OCI-LY7 (cell line): Measurements from ENCODE around the gene AKT1. TPM values are rescaled to one million over a fixed set of nuclear protein-coding genes. Genes with fewer than 3 reads are reported as not detected.

Experiments used
- BruUV-seq: library from RNA; stranded (reverse); fragments of 400-500 nt; replicated peaks from 2 replicates; lab custom pipeline; 2021; lab: Mats Ljungman, UMichigan
- CTCF ChIA-PET: fragments of 300-600 bp; sonication (Branson Sonifier 250); formaldehyde crosslinking; loops from one replicate; lab custom pipeline; 2022; ENCODE audit warnings: antibody characterized with exemption; ENCODE audit not compliant: unreplicated experiment; lab: Charles Lee
- POLR2A ChIA-PET: fragments of 300-600 bp; sonication (Branson Sonifier 250); formaldehyde crosslinking; loops from one replicate; lab custom pipeline; 2022; ENCODE audit warnings: antibody characterized with exemption; lab: Charles Lee
- DNase-seq: peaks from one replicate; pipeline ENCODE4 v3.0.0-alpha.2; 2015; ENCODE audit warnings: low spot score
- H2AFZ ChIP-seq: fragments of 200-600 bp; sonication (generic), shearing (Covaris generic); 2 replicates; pipeline ENCODE4 v1.6.1; 2014; ENCODE audit warnings: mild to moderate bottlenecking, antibody characterized with exemption, low read length, moderate library complexity
- H3K27ac ChIP-seq: fragments of 200-600 bp; sonication (generic); 2 replicates; pipeline ENCODE4 v1.5.1; 2014; ENCODE audit warnings: mixed run types, low read depth, mild to moderate bottlenecking, moderate library complexity, low read length, inconsistent platforms; ENCODE audit not compliant: poor library complexity, severe bottlenecking
- H3K36me3 ChIP-seq: fragments of 200-600 bp; sonication (generic); 2 replicates; pipeline ENCODE4 v1.6.1; 2014; ENCODE audit warnings: mild to moderate bottlenecking, antibody characterized with exemption, low read length, moderate library complexity, mixed read lengths; ENCODE audit not compliant: insufficient read depth
- H3K4me1 ChIP-seq: fragments of 200-600 bp; sonication (generic); 2 replicates; pipeline ENCODE4 v1.5.1; 2014; ENCODE audit warnings: mild to moderate bottlenecking, low read length; ENCODE audit not compliant: insufficient read depth, poor library complexity, severe bottlenecking
- H3K4me2 ChIP-seq: fragments of 200-600 bp; sonication (generic); 2 replicates; pipeline ENCODE4 v1.6.1; 2014; ENCODE audit warnings: mild to moderate bottlenecking, low read length
- H3K4me3 ChIP-seq: fragments of 200-600 bp; sonication (generic); 2 replicates; pipeline ENCODE4 v1.5.1; 2014; ENCODE audit warnings: mild to moderate bottlenecking, low read depth, low read length; ENCODE audit not compliant: poor library complexity, severe bottlenecking
- H3K79me2 ChIP-seq: fragments of 200-600 bp; sonication (generic); 2 replicates; pipeline ENCODE4 v1.6.1; 2016; ENCODE audit warnings: low read depth, mild to moderate bottlenecking, low read length, moderate library complexity, mixed read lengths; ENCODE audit not compliant: insufficient read depth
- H3K9me2 ChIP-seq: fragments of 200-600 bp; sonication (generic); 2 replicates; pipeline ENCODE4 v1.6.1; 2016; ENCODE audit warnings: mild to moderate bottlenecking, low read length, mixed read lengths; ENCODE audit not compliant: insufficient read depth
- H3K9me3 ChIP-seq: fragments of 200-600 bp; sonication (generic); 2 replicates; pipeline ENCODE4 v1.6.1; 2014; ENCODE audit warnings: mild to moderate bottlenecking, mixed run types, low read length, mixed read lengths
- H4K20me1 ChIP-seq: fragments of 200-600 bp; sonication (generic); 2 replicates; pipeline ENCODE4 v1.6.1; 2014; ENCODE audit warnings: mild to moderate bottlenecking, antibody characterized with exemption, low read length, moderate library complexity, mixed read lengths; ENCODE audit not compliant: insufficient read depth
- CTCF ChIP-seq: fragments of 200-600 bp; sonication (generic); conservative IDR thresholded peaks from 2 replicates; pipeline ENCODE4 v1.5.1; 2014; ENCODE audit warnings: mild to moderate bottlenecking, antibody characterized with exemption, low read length, moderate library complexity, mixed read lengths
- EZH2phosphoT487 ChIP-seq: fragments of 200-600 bp; sonication (generic); IDR thresholded peaks from 2 replicates; pipeline ENCODE4 v1.6.1; 2018; ENCODE audit warnings: low read depth, borderline replicate concordance, mild to moderate bottlenecking, mixed run types, antibody characterized with exemption, low read length, moderate library complexity, mixed read lengths
- intact Hi-C: fragments of 100-400 bp; cut with micrococcal nuclease; formaldehyde crosslinking; loops from one replicate; pipeline ENCODE4 v1.10.0; 2022; ENCODE audit not compliant: unreplicated experiment
- total RNA-seq, 2 experiments: library from RNA; depleted of rRNA in 1 of 2; stranded (reverse); fragments of >200 nt in 1 of 2; shearing (Covaris generic) in 1 of 2; gene quantifications; 2 replicates each; pipeline ENCODE4 v1.2.3, GENCODE V29; 2014 to 2022

Gene AKT1
- total RNA-seq, 2 experiments from 2014 or later, result 75.4 to 108 TPM

GRCh38 chr14:104789752-104790743 lies 5.5 kb downstream of the AKT1 start:
- Histone ChIP-seq H2AFZ (no peak overlapping the region), H4K20me1 (peaks cover 16% of the 10 kb centered on the region; the same call in 1 of the 2 replicates), H3K4me1 (peaks cover 11% of the 10 kb centered on the region), H3K4me2 (no peak overlapping the region), H3K4me3 (no peak overlapping the region), H3K9me3 (no peaks in the 10 kb centered on the region), H3K9me2 (no peaks in the 10 kb centered on the region), H3K79me2 (no peaks in the 10 kb centered on the region), H3K36me3 (peaks cover 7% of the 10 kb centered on the region; the same call in 1 of the 2 replicates), H3K27ac (no peak overlapping the region)
- CTCF ChIA-PET, result no interaction called here
- BruUV-seq, result no TSS peak
- intact Hi-C loops, result no loop called here
- TF ChIP-seq CTCF (no peak), EZH2phosphoT487 (no peak)
- POLR2A ChIA-PET, result no interaction called here
- no peak for DNase-seq

GRCh38 chr14:104788873-104789663 lies 6.5 kb downstream of the AKT1 start:
- POLR2A ChIA-PET, result no interaction called here
- BruUV-seq, result no TSS peak

More at GRCh38 chr14:104788873-104789663, 6.5 kb downstream of the AKT1 start:
- Histone ChIP-seq H3K4me2 (no peak overlapping the region), H3K4me3 (no peak overlapping the region), H2AFZ (no peak overlapping the region), H3K9me3 (no peaks in the 10 kb centered on the region), H3K9me2 (no peaks in the 10 kb centered on the region), H3K4me1 (peaks cover 4% of the 10 kb centered on the region), H3K79me2 (no peaks in the 10 kb centered on the region), H3K27ac (no peak overlapping the region), H4K20me1 (peaks cover 8% of the 10 kb centered on the region; the same call in 1 of the 2 replicates), H3K36me3 (peaks cover 7% of the 10 kb centered on the region; the same call in 1 of the 2 replicates)
- intact Hi-C loops, result no loop called here
- no peak for TF ChIP-seq EZH2phosphoT487
- no peak for TF ChIP-seq CTCF
- DNase-seq, result no peak
- CTCF ChIA-PET, result no interaction called here
